ENCODE measurements around the gene PPP2CA. TPM values are rescaled to one million over a fixed set of nuclear protein-coding genes. Genes with fewer than 3 reads are reported as not detected.

PPP2CA gene
- total and polyA plus RNA-seq, 2 of the 8 experiments (the other 6 are each of a cell fraction or from before 2014, with no cell fraction given): 75.0 to 205 TPM

- TF ChIP-seq, protein P1, sequence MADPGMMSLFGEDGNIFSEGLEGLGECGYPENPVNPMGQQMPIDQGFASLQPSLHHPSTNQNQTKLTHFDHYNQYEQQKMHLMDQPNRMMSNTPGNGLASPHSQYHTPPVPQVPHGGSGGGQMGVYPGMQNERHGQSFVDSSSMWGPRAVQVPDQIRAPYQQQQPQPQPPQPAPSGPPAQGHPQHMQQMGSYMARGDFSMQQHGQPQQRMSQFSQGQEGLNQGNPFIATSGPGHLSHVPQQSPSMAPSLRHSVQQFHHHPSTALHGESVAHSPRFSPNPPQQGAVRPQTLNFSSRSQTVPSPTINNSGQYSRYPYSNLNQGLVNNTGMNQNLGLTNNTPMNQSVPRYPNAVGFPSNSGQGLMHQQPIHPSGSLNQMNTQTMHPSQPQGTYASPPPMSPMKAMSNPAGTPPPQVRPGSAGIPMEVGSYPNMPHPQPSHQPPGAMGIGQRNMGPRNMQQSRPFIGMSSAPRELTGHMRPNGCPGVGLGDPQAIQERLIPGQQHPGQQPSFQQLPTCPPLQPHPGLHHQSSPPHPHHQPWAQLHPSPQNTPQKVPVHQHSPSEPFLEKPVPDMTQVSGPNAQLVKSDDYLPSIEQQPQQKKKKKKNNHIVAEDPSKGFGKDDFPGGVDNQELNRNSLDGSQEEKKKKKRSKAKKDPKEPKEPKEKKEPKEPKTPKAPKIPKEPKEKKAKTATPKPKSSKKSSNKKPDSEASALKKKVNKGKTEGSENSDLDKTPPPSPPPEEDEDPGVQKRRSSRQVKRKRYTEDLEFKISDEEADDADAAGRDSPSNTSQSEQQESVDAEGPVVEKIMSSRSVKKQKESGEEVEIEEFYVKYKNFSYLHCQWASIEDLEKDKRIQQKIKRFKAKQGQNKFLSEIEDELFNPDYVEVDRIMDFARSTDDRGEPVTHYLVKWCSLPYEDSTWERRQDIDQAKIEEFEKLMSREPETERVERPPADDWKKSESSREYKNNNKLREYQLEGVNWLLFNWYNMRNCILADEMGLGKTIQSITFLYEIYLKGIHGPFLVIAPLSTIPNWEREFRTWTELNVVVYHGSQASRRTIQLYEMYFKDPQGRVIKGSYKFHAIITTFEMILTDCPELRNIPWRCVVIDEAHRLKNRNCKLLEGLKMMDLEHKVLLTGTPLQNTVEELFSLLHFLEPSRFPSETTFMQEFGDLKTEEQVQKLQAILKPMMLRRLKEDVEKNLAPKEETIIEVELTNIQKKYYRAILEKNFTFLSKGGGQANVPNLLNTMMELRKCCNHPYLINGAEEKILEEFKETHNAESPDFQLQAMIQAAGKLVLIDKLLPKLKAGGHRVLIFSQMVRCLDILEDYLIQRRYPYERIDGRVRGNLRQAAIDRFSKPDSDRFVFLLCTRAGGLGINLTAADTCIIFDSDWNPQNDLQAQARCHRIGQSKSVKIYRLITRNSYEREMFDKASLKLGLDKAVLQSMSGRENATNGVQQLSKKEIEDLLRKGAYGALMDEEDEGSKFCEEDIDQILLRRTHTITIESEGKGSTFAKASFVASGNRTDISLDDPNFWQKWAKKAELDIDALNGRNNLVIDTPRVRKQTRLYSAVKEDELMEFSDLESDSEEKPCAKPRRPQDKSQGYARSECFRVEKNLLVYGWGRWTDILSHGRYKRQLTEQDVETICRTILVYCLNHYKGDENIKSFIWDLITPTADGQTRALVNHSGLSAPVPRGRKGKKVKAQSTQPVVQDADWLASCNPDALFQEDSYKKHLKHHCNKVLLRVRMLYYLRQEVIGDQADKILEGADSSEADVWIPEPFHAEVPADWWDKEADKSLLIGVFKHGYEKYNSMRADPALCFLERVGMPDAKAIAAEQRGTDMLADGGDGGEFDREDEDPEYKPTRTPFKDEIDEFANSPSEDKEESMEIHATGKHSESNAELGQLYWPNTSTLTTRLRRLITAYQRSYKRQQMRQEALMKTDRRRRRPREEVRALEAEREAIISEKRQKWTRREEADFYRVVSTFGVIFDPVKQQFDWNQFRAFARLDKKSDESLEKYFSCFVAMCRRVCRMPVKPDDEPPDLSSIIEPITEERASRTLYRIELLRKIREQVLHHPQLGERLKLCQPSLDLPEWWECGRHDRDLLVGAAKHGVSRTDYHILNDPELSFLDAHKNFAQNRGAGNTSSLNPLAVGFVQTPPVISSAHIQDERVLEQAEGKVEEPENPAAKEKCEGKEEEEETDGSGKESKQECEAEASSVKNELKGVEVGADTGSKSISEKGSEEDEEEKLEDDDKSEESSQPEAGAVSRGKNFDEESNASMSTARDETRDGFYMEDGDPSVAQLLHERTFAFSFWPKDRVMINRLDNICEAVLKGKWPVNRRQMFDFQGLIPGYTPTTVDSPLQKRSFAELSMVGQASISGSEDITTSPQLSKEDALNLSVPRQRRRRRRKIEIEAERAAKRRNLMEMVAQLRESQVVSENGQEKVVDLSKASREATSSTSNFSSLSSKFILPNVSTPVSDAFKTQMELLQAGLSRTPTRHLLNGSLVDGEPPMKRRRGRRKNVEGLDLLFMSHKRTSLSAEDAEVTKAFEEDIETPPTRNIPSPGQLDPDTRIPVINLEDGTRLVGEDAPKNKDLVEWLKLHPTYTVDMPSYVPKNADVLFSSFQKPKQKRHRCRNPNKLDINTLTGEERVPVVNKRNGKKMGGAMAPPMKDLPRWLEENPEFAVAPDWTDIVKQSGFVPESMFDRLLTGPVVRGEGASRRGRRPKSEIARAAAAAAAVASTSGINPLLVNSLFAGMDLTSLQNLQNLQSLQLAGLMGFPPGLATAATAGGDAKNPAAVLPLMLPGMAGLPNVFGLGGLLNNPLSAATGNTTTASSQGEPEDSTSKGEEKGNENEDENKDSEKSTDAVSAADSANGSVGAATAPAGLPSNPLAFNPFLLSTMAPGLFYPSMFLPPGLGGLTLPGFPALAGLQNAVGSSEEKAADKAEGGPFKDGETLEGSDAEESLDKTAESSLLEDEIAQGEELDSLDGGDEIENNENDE (IDR thresholded peaks at IDR 0.05; ENCODE audit: insufficient replicate concordance, low read length): no peak
- no peak for TF ChIP-seq FOSL1 (IDR thresholded peaks at IDR 0.05; ENCODE audit: insufficient read depth, low read depth, low read length)
- TF ChIP-seq NANOG (IDR thresholded peaks at IDR 0.05; ENCODE audit: insufficient read depth, low read depth, low read length, poor library complexity, severe bottlenecking): no peak
- no peak for TF ChIP-seq EGR1 (IDR thresholded peaks at IDR 0.05; ENCODE audit: borderline replicate concordance, low read depth, low read length)
- TF ChIP-seq SRF (IDR thresholded peaks at IDR 0.05; ENCODE audit: low read depth, low read length): no peak
- TF ChIP-seq SIX5 (IDR thresholded peaks at IDR 0.05; ENCODE audit: low read depth, low read length): no peak
- TF ChIP-seq, protein P2, sequence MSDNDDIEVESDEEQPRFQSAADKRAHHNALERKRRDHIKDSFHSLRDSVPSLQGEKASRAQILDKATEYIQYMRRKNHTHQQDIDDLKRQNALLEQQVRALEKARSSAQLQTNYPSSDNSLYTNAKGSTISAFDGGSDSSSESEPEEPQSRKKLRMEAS (IDR thresholded peaks at IDR 0.05): no peak
- TF ChIP-seq JUN (IDR thresholded peaks at IDR 0.05; ENCODE audit: low read depth, low read length): no peak
- 0 out of 2 replicates have a peak, but pooled peaks have one; percentile 19 for TF ChIP-seq MAFK (IDR thresholded peaks at IDR 0.05; ENCODE audit: low read depth, low read length)
These were observed 50.7 kb downstream of the PPP2CA start (continued) for GRCh38 chr5:134174841-134175839.
